HPDE6-E6E7 (cell line): ENCODE measurements around the gene ANKRD55.
A peak's percentile ranks its signal among the peaks of the same experiment; 100 is the strongest.
"Not testable (repeated sequence)": the region's sequence is repeated elsewhere in the genome, so short reads cannot be mapped to it uniquely, and the experiment has no call there.

ENCODE experiments used
- DNase-seq: peaks from one replicate; pipeline ENCODE4 v3.0.0; 2011; ENCODE audit warnings: missing footprints; ENCODE audit errors: extremely low spot score

Gene ANKRD55

DNA sequence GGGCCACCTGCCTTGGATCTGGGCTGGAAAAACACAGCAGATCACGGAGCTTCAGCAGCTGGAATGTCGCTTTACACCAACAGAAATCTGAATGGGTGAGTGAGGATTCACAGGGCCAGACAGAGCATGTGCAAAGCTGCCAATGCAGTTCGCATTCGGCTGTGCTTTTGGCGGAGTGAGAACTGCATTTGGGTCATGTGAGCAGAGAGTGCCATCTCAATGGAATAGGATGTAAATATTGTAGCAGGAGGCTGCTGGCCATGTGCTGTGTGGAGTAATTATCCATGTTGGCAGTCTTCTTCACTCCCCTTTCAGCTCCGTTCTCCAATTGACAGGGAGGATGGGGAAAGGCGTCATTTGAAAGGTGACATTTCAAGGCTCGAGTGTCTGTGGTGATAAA lies at the start of gene ANKRD55:
Gene ANKRD55 (minus strand): TSS at position 101 of the 400 bp plus-strand sequence. CDS start 417 bp downstream, outside the sequence.
- no peak for DNase-seq

DNA sequence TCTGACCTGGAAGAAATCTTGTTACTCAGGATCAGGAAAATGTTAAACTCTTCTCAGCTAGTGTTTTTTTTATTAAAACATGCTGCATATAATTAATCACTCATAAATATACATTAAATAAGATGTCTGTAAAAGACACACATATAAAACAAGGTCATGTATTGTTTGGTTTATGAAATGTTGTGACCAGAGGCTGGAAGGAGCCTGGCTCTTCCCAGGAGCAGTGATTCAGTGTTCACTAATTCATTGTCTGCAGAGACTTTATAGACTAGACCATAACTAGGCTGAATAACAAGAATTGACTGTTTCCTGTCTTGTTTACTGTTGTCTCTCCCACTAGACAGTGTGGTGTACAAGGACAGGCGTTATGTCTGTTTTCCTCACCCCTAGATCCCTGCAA lies 49.1 kb upstream of the ANKRD55 start:
- DNase-seq: no peak

DNA sequence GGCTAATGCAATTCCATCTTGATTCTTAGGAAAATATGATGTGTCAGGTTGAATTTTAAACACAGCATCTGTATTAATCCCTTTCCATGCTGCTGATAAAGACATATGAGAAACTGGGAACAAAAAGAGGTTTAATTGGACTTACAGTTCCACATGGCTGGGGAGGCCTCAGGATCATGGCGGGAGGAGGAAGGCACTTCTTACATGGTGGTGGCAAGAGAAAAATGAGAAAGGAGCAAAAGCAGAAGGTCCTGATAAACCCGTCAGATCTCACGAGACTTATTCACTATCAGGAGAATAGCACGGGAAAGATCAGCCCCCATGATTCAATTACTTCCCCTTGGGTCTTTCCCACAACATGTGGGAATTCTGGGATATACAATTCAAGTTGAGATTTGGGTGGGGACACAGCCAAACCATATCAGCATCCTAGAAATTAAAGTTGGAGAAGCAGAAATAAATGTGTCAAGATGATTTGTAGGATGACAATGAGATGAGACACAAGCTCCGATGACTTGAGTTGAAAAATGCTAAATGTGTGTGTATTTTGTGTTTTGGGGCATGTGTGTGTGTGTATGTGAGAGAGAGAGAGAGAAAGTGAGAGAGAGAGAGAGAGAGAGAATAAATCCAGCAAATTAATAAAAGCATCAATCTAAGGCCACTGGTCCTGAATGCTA lies 48.5 kb upstream of the ANKRD55 start:
- DNase-seq: no peak

DNA sequence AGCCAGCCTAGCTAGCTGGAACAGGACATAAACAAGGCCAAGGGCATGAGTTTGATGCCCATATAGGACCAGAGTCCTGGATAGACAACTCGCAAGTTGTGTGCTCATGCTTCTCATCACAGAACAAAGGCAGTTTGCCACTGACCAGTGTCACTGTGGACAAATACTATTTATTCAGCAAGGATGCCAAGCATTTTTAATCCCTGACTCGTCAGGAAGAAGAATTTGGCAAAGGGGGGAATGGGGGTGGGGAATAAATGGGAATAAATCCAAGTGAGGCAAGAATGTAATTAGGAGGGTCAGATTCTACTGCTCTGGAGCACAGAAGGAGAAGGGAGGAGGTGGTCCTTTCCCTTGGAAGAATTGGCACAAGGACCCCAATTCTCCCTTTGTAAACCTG lies 46.8 kb upstream of the ANKRD55 start:
- no peak for DNase-seq

DNA sequence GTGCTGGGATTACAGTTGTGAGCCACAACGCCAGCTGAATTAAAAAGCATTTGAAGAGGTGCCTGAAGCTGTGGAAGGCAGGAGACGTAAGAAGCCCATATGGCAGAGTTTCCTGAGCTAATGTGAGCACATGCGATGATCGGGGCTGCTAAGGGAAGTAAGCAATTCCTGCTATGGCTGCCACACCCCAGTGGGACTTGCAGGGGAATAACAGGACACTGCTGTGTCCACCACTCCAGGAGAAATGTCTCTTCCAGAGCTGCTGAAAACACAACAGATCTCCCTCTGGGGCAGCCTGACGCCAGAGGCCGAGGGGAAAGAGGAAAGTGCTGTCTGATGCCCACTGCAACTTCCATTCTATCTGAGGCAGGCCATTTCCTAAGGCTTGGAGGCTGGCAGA lies 46.2 kb upstream of the ANKRD55 start:
- no peak for DNase-seq

DNA sequence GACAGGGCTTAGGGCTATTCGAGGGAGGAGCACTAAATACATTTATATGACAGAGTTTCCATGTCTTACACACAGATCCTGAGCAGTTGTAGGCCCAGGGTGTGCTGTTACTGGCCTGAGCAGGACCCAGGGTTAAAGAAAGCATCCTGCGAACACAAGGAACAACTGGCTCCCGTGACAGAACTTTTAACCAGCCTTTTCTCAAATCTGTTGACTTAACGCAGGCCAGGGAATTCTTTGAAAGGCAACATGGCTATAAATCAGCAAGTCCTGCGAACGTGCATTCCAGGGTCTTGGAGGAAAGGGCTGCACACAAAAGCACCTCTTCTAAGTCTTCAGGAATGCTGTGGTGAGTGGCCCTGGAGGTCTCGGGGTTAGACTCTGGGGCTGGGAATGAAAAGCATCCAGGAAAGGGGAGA lies 45.2 kb upstream of the ANKRD55 start:
- no peak for DNase-seq

DNA sequence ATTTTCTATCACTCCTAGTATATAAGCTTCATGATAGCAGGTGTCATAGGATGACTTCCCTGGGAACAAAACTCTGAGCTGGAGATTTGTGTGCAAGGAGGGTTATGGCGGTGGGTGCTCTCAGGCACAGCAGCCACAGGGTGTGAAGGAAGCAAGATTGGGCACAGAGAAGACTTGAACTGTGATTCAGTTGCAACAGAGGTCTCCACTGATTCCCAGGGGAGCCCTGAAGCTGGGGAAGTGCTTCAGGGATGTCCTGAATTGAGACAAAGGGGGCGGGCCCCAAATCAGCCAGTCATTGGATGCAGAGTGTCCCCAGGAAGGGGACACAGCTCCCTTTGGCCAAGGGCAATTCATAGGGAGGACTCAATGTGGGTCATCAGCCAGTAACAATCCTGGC lies 44.4 kb upstream of the ANKRD55 start:
- DNase-seq: no peak

DNA sequence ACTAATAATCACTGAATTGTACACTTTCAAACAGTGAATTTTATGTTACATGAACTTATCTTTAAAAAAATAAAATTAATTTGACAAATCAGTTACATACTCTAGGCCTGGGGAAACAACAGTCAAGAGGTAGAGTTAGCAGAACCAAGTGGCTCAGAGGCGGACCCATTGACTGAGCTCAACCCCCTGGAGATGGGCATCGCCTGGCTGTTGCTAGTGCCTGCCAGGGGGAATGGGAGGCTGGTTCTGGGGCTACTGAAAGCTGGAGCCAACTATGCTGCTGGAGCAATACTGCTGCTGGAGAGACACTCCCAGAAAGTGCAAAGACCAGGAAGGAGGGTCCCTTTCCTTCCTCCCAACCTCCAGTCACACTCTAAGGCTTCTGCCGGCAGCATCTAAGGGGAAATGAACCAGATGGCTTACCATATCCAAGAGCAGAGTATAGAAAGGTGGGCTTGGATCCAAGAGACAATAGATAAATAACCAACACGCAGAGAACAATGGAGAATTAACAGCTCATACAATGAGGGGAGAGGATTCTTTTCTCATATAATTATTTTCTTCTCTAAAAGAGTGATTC lies 40.3 kb upstream of the ANKRD55 start:
- DNase-seq: no peak

DNA sequence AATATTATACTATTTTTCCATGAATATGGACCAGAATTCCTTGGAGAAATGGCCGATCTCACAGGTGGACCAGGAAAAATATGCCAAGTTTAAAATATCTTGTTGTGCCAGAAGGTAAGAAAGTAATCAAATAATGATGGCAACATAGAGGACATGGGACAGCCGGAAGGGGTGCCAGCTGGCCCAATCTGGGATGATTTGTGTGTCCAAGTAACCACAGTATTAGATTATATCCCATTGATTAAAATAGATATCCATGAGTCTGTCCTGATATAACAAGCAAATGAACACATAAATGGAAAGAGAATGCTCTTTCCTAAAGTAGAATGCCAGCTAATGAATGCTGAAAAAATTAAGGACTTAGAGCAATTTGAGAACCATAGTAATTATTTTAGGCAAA lies 39.6 kb upstream of the ANKRD55 start:
- no peak for DNase-seq

DNA sequence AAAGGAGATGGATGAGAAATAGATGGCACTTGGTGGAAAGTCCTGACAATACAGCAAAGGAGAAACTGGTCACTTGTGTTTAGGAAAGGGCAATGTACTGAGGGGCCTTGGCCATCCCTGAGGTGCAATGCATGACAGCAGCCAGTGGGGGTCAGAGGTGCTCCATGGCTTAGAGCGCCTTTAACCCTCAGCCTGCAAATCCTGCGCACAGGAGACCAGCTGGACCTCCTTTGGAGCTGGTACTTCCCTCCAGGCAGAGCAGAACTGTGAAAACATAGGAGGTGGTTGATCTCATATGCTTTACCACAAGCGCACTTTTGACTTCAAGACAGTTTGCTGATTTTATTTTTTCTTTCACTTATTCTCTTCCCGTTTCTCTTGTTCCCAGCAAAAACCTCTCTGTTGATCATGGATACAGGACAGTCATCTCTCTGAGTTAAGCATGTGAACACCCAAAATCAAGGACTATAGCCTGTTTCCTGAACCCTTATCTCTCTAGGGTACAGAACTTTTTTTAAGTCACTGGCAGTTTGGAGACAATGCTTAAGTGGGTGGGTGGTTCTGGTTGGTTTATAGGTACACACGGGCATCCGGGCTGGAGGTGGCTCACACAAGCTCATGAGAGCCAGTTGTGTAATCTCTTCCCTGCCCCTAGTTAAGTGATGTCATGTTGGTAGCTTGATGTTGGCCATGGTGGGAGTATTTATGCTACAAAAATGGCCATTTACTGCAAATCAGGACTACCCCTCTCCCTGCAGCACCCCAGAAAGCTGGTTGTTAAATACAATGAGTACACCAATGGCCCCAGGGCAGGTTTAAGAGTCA lies 37.6 kb upstream of the ANKRD55 start:
- peak; percentile 69 for DNase-seq

DNA sequence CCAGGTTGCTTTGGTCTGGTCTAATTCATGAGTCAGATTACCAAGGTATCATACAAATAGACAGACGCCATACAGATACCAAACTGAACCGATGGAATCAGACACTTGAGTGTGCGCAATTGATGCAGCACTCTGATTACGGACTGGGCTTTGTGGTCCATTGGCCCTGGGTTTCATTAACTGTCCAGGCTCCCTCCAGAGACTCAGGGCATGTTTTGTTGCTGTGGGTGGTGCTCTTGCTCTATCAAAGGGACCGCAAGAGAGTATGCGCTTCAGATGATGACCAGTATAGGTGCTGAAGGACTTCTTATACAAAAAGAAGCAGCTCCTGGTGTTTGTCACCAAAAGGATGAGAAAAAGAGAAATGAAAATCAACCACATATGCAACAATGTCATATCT lies 36.9 kb upstream of the ANKRD55 start:
- no peak for DNase-seq

DNA sequence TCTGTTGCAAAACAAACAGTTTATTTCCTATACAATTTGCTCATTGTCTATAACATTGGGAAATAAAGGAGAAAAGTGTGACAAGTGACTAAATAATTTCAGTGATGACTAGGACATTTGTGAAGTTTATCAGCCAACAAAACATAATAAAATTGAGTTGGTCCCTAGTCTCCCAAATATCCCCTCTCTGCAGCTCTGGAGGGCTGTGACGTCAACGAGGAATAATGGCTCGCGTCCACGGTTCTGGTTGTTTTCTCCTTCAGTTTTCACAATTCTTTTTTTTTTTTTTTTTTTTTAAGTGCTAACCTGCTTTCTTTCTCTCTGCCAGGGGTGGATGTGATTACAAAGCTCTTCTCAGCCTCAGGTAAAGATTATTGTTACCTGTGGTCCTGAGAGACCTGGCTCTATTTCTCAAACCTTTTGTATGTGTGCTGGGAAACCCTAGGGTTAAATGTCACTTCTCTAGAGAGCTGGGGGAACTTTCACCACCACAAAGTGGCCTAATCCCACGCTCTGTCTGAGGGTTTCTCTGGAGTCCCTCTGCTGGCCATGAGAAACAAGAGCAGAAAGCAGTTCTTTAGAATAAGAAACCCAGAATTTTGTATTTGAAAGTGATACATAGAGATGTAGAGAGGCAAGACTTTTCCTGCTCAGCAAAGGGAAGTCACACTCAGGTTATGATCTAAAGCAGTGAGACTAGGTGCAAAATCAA lies 36.2 kb upstream of the ANKRD55 start:
- DNase-seq: peak; percentile 26

DNA sequence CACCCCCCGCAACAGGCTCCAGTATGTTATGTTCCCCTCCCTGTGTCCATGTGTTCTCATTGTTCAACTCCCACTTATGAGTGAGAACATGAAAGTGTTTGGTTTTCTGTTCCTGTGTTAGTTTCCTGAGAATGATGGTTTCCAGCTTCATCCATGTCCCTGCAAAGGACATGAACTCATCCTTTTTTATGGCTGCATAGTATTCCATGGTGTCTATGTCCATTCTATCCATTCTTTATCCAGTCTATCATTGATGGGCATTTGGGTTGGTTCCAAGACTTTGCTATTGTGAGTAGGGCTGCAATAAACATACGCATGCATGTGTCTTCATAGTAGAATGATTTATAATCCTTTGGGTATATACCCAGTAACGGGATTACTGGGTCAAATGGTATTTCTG lies 35.6 kb upstream of the ANKRD55 start:
- not testable (repeated sequence) for DNase-seq

DNA sequence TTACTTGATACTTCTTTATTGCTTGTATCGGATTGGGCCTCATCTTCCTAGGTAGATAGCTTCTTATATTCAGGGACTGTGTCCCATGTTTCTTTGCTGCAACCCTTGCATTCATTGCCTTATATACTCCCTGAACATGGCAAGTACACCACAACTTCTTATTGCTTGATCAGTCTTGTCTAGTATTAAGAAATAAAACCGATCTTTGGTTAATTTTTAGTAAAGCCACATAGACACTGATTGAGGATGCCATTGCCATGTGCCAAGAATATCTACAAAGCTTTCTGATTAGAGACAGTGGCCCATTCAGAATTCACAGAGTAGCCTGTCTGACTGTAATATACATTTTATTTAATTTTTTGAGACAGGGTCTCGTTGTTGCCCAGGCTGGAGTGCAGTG lies 34.7 kb upstream of the ANKRD55 start:
- no peak for DNase-seq

DNA sequence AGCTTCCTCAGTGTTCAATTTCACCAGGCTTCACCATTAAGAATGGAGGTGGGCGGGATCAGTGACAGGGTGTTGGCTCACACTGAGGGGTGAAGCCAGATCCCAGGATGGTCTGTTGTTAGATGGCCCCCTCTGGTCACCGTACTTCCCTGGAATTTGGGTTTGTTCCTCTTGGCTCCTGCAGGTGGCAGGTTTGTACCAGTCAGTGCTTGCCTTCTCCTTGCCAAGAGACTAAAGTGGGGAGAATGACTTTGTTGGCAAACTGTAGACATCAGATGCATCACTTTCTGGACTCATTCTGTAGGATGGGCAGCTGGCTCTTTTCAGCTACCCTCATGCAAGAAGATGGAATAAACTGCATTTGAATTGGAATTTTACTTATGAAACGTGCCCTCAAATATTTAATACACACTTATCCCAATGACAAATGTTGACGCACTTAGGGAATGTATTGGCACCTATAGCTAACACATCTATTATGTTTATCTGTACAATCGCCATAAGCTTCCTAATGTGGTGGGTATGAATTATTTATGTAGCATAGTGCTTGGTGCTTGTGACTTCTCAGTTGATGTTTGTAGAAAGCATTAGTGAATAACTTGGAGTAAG lies 31.4 kb upstream of the ANKRD55 start:
- peak; percentile 34 for DNase-seq

DNA sequence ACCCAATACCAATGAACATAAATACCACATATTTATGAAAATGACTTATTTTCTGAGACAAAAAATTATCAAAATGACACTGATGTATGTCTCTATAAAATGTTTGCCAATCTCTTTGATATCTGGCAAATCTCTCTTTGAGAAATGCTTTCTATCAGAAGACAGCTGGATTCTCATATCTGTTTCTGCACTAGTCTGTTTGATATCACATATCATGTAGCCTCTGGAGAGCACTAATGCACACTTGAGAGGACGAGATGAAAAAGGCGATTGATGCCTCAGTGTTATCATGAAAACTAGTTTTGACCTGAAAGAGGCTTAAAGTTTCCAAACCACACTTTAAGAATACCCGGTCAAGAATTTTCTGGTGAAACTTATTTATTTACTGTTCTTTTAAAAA lies 29.1 kb upstream of the ANKRD55 start:
- DNase-seq: no peak

DNA sequence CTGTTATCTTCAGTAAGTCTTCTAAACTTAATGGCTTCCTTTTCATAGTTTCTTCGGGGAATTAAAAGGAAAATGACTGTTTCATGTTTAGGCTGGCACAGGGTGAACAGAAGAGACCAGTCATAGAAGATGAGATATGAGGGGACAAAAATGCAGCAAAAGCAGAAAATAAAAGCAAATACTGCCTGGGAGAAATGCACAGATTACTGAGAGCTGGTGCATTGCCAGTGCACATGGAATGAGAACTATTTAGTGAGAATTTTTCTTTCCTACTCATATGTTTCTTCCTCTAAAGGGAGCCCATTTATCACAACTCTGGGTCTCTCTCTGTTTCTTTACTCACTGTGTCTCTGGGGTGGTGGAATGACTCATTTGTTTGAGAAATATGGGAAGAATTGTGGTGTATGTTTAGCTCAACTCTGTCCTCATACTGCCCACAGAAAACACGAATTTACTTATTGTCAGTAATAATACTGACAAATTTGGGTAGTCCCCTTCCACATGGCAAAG lies 25.9 kb upstream of the ANKRD55 start:
- no peak for DNase-seq

DNA sequence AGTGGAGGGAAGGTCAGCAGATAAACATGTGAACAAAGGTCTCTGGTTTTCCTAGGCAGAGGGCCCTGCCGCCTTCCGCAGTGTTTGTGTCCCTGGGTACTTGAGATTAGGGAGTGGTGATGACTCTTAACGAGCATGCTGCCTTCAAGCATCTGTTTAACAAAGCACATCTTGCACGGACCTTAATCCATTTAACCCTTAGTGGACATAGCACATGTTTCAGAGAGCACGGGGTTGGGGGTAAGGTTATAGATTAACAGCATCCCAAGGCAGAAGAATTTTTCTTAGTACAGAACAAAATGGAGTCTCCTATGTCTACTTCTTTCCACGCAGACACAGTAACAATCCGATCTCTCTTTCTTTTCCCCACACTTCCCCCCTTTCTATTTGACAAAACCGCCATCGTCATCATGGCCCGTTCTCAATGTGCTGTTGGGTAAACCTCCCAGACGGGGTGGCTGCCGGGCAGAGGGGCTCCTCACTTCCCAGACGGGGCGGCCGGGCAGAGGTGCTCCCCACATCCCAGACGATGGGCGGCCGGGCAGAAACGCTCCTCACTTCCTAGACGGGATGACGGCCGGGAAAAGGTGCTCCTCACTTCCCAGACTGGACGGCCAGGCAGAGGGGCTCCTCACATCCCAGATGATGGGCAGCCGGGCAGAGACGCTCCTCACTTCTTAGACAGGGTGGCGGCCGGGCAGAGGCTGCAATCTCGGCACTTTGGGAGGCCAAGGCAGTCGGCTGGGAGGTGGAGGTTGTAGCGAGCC lies 24.8 kb upstream of the ANKRD55 start:
- DNase-seq: not testable (repeated sequence)

DNA sequence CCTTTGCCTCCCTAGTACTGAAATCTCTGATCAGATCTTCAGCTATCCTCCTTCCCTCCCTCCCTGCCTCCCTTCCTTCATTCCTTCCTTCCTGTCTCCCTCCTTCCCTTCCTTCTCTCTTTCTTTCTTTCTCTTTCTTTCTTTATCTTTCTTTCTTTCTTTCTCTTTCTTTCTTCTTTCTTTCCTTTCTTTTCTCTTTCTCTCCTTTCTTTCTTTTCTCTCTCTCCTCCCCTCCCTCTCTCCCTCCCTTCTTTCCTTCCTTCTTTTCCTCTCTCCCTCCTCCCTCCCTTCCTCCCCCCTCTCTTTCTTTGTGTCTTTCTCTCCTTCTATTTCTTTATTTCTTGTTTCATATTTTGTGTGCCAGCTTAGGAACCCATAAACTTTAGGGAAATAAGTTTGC lies 23.9 kb upstream of the ANKRD55 start:
- no peak for DNase-seq

DNA sequence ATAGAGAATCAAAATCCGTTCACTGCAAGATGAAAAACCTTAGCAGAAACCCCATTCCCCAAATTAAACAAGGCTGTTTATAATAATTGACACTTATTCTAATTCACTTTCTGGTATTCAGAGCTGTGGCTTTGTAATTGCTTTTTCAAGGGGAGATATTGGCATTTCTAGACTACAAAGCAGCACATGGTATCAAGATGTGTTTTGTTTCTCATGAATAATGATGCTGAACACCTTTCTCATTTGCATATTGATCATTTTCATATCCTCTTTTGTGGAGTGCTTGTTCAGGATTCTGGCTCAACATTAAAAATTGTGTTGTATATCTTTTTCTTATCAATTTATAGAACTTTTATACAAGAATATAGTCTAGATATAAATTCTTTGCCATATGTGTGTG lies 22.4 kb upstream of the ANKRD55 start:
- DNase-seq: no peak

DNA sequence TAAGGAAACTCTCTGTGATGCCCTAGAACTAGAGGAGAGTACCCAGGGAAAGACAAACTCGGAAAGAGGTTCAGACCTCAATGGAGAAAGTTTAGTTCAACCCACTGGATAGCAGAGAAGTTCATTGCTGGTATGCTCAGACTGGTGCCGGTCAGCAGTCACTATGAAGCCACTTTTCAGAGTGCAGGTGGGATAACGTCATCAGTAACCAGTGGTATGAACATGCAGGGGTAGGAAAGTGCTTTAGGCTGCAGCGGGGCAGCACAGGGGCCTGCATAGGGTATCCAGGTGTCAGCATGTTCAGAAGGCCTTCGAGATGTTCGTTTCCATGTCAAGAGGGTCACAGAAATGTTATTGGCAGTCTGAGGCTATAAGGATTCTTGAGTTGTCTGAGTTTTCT lies 20.8 kb upstream of the ANKRD55 start:
- no peak for DNase-seq
